GM12891 (cell line): ENCODE measurements around the gene REXO5.

Experiments used
- DNase-seq: peaks from one replicate; pipeline ENCODE4 v3.0.0; 2011; ENCODE audit warnings: low spot score; ENCODE audit not compliant: insufficient read length
- FAIRE-seq: peaks from 2 replicates; lab custom pipeline; 2011; peaks lifted over from hg19 to GRCh38; lab: Jason Lieb, UNC
- PAX5 ChIP-seq: IDR thresholded peaks from 2 replicates; pipeline ENCODE4 v1.6.1; 2011; ENCODE audit warnings: low read length, moderate library complexity, mild to moderate bottlenecking; ENCODE audit not compliant: insufficient read depth, severe bottlenecking
- POLR2A ChIP-seq: IDR thresholded peaks from 2 replicates; pipeline ENCODE4 v1.6.1; 2011; ENCODE audit warnings: low read depth, low read length, control low read depth
- POLR2AphosphoS5 ChIP-seq: IDR thresholded peaks from 2 replicates; pipeline ENCODE4 v1.6.1; 2011; ENCODE audit warnings: low read depth, low read length, control low read depth
- POU2F2 ChIP-seq: IDR thresholded peaks from 2 replicates; pipeline ENCODE4 v1.6.1; 2011; ENCODE audit warnings: low read depth, mild to moderate bottlenecking, control low read depth, low read length, moderate library complexity
- SPI1 ChIP-seq: IDR thresholded peaks from 2 replicates; pipeline ENCODE4 v1.6.1; 2011; ENCODE audit warnings: low read depth, low read length, control low read depth
- TAF1 ChIP-seq: IDR thresholded peaks from 2 replicates; pipeline ENCODE4 v1.6.1; 2011; ENCODE audit warnings: low read depth, low read length, control low read depth

Gene REXO5

DNA sequence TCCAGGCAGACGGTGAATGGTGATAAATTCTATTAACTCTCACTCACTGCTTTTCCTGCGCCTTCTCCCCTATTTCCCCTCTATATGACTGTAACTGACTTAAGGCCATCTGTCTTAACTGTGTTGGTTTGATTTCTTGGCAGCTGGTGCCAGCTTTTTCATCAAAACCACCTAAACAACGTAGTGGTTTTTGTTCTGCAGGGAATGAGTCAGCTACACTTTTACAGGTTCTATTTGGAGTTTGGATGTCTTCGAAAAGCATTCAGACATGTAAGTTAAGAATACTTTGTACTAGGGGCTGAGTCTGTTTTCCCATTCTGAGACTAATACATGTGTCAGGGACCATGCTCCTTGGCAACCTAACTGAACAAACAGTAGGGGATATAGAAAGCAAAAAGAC, 8.5 kb downstream of the REXO5 start:
- no peak for DNase-seq
- TF ChIP-seq POLR2A = no peak
- no peak for TF ChIP-seq TAF1
- no peak for TF ChIP-seq POU2F2
- TF ChIP-seq POLR2AphosphoS5 = no peak
- no peak for TF ChIP-seq SPI1
- no peak for TF ChIP-seq PAX5

GRCh38 chr16:20818929-20819585, 12.7 kb downstream of the REXO5 start:
- no peak for FAIRE-seq
- DNase-seq = no peak
- no peak for TF ChIP-seq POLR2A
- TF ChIP-seq TAF1 = no peak
- no peak for TF ChIP-seq POU2F2
- TF ChIP-seq POLR2AphosphoS5 = no peak
- TF ChIP-seq PAX5 = no peak
- no peak for TF ChIP-seq SPI1

More for the DNA sequence above, 8.5 kb downstream of the REXO5 start:
- FAIRE-seq = no peak

DNA sequence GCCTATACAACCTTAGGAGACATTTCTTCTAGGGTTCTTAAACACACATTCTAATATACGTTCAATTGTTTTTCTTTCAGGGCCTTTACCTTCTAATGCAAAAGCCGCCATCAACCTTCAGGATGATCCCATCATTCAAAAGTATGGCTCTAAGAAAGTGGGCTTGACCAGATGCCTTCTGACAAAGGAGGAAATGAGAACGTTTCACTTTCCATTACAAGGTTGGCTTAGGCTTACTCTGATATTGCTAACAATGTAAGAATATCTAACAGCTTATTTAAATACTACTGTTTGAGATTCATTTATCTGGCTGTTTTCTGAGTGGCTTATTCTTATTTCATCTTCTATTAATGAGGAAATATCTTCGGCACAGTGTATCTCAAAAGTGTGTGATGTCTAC, 15.4 kb downstream of the REXO5 start:
- TF ChIP-seq SPI1 (peak; percentile 85), TAF1 (no peak)
- DNase-seq (no peak), FAIRE-seq (no peak)

DNA sequence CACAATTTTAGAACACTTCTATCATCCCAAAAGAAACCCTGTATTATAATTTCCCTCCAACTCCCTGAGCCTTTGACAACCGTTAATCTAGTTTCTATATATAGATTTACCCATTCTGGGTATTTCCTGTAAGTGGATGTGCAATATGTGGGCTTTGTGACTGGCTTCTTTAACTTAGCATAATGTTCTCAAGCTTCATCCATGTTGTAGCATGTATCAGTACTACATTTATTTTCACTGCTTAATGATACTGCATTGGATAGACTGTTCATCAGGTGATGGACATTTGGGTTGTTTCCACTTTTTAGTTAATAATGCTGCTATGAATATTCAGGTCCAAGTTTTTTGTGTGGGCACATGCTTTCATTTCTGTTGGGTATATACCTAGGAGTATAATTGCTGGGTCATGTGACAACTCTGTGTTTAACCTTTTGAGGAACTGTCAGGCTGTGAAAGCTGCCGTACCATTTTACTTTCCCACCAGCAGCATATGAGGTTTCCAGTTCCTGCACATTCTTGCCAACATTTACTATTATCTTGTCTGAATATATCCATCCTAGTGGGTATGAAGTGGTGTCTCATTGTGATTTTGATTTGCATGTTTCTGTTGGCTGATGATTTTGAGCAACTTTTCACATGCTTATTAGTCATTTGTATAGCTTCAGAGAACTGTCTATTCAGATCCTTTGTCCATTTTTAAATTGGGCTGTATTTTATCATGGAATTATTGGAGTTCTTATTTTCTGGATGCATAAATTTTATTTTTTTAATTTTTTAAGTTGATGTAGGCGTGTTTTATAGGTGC, 16.4 kb downstream of the REXO5 start:
- peak; percentile 48 for TF ChIP-seq SPI1
- TF ChIP-seq PAX5 = no peak
- TF ChIP-seq TAF1 = no peak
- FAIRE-seq (peak; percentile 71), DNase-seq (no peak)

GRCh38 chr16:20826039-20826566, 19.8 kb downstream of the REXO5 start:
- FAIRE-seq (no peak), DNase-seq (no peak)
- TF ChIP-seq POU2F2 = no peak
- no peak for TF ChIP-seq PAX5
- no peak for TF ChIP-seq TAF1
- TF ChIP-seq POLR2A = no peak
- TF ChIP-seq POLR2AphosphoS5 = no peak
- TF ChIP-seq SPI1 = no peak

DNA sequence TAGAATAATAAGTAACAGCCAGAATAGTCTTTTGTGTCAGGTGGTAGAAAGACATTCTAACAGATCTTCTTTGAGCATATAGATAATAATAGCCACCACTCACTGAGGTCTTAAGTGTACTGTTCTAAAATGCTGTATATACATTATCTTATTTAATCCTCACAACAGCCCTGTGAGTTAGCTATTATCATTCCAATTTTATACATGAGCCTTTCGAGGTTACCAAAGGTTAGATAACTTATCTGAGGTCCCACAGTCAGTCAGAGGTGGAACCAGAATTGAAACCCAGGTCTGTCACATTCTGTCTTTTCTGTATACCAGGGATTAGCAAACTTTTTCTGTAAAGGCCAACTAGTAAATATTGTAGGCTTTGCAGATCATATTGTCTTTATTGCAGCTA, 23.2 kb downstream of the REXO5 start:
- TF ChIP-seq POU2F2 (no peak), POLR2A (no peak), PAX5 (no peak)
- FAIRE-seq (no peak), DNase-seq (no peak)

GRCh38 chr16:20830372-20830771, 24.0 kb downstream of the REXO5 start:
- DNase-seq (no peak), FAIRE-seq (no peak)
- TF ChIP-seq PAX5 (no peak), TAF1 (no peak), SPI1 (no peak), POLR2A (no peak), POLR2AphosphoS5 (no peak), POU2F2 (no peak)

GRCh38 chr16:20833086-20833485, 26.8 kb downstream of the REXO5 start:
- no peak for TF ChIP-seq POLR2A
- TF ChIP-seq PAX5 = no peak
- TF ChIP-seq TAF1 = no peak
- no peak for TF ChIP-seq POLR2AphosphoS5
- no peak for TF ChIP-seq POU2F2
- TF ChIP-seq SPI1 = no peak
- DNase-seq = no peak
- no peak for FAIRE-seq

- DNase-seq (no peak), FAIRE-seq (peak; percentile 62)
- TF ChIP-seq POLR2AphosphoS5 (no peak), SPI1 (peak; percentile 90)
Observed at GRCh38 chr16:20838240-20838639, 31.9 kb downstream of the REXO5 start.

DNA sequence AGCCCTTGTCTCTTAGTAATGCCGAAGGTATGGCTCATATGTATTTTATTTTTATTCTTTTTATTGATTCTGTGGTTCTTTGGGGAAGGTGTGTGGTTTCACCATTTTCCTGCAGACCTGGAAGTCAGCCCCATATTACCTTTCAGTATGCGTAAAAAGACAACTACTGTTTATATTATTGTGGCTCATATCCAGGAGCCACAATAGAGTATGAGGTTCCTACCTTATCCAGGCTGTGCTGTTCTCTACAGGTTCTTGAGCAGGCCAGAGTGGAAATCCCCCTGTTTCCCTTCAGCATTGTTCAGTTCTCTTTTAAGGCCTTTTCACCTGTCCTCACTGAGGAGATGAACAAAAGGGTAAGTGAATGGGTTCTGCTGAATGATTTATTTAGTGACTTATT, 33.2 kb downstream of the REXO5 start:
- peak; percentile 35 for FAIRE-seq

More for the DNA sequence above, 33.2 kb downstream of the REXO5 start:
- TF ChIP-seq POU2F2 (no peak), POLR2A (no peak), SPI1 (0 out of 2 replicates have a peak, but pooled peaks have one; percentile 3), TAF1 (no peak)
- DNase-seq = no peak
